AG04450 (cell line): Measurements from ENCODE around the gene DPF1. TPM values are rescaled to one million over a fixed set of nuclear protein-coding genes. Genes with fewer than 3 reads are reported as not detected.

Experiments used
- CTCF ChIA-PET: fragments of 300-600, 350-600 bp; formaldehyde crosslinking; extraction: SDS; loops from one replicate; lab custom pipeline; 2022; ENCODE audit warnings: antibody characterized with exemption, inconsistent platforms; lab: Charles Lee
- POLR2A ChIA-PET: fragments of 350-600 bp; formaldehyde crosslinking; extraction: SDS; loops from one replicate; lab custom pipeline; 2021; ENCODE audit warnings: antibody characterized with exemption, inconsistent platforms; lab: Yijun Ruan, JAX
- DNase-seq: peaks from one replicate; pipeline ENCODE4 v3.0.0-alpha.2; 2011; ENCODE audit warnings: low read depth, low spot score
- H3K27ac ChIP-seq: one replicate; pipeline ENCODE4 v1.5.1; 2012; ENCODE audit warnings: low read depth, low read length, control low read depth
- H3K27me3 ChIP-seq: one replicate; pipeline ENCODE4 v1.6.0; 2012; ENCODE audit warnings: low read length; ENCODE audit not compliant: control insufficient read depth, insufficient read depth
- H3K4me3 ChIP-seq: 2 replicates; pipeline ENCODE4 v1.5.1; 2011; ENCODE audit warnings: mild to moderate bottlenecking, low read depth, low read length, control low read depth
- H3K9me3 ChIP-seq: 2 replicates; pipeline ENCODE4 v1.5.1; 2012; ENCODE audit warnings: low read length; ENCODE audit not compliant: control insufficient read depth, insufficient read depth
- CTCF ChIP-seq: IDR thresholded peaks from 2 replicates; pipeline ENCODE4 v1.5.1; 2011; ENCODE audit warnings: low read depth, low read length, control low read depth, inconsistent platforms
- polyA plus RNA-seq: library from polyadenylated mRNA; depleted of rRNA; stranded (reverse); fragments of >200 nt; gene quantifications from 2 replicates; pipeline ENCODE4 v1.2.3, GENCODE V29; 2011

Gene DPF1
- polyA plus RNA-seq, 1 experiment = 1.4 TPM

- ChIA-PET POLR2A (interaction anchor here (0.6 kb wide), 1 partner anchor 9 kb away, joined by 3 read pairs; no protein-coding TSS in a partner anchor), CTCF (interaction anchor here (0.9 kb wide), 1 partner anchor 276 kb away, joined by 3 read pairs; no protein-coding TSS in a partner anchor)
- Histone ChIP-seq H3K27me3 (no peaks in the 10 kb centered on the region), H3K9me3 (peaks cover 7% of the 10 kb centered on the region), H3K4me3 (no peak overlapping the region), H3K27ac (no peak overlapping the region)
- DNase-seq = no peak
- no peak for TF ChIP-seq CTCF
These were observed 48.6 kb downstream of the DPF1 start for GRCh38 chr19:38175422-38175821.

GRCh38 chr19:38173291-38174041, 50.6 kb downstream of the DPF1 start:
- Histone ChIP-seq H3K27ac (no peak overlapping the region), H3K27me3 (no peaks in the 10 kb centered on the region), H3K9me3 (no peaks in the 10 kb centered on the region; the same call in 1 of the 2 replicates), H3K4me3 (no peak overlapping the region)
- TF ChIP-seq CTCF = no peak
- DNase-seq = no peak
- ChIA-PET CTCF (no interaction called here), POLR2A (interaction anchor here (0.6 kb wide), 1 partner anchor 10 kb away, joined by 3 read pairs; no protein-coding TSS in a partner anchor)

- CTCF ChIA-PET = no interaction called here
- no peak for TF ChIP-seq CTCF
- Histone ChIP-seq H3K4me3 (no peak overlapping the region), H3K27ac (no peak overlapping the region), H3K9me3 (no peaks in the 10 kb centered on the region; the same call in 1 of the 2 replicates), H3K27me3 (no peaks in the 10 kb centered on the region)
- DNase-seq = no peak
- POLR2A ChIA-PET = no interaction called here
These were observed 52.0 kb downstream of the DPF1 start for GRCh38 chr19:38172001-38172400.

GRCh38 chr19:38170334-38170733, 53.7 kb downstream of the DPF1 start:
- H3K9me3 ChIP-seq = no peaks in the 10 kb centered on the region; the same call in 1 of the 2 replicates
- no peaks in the 10 kb centered on the region for H3K27me3 ChIP-seq
- H3K27ac ChIP-seq = no peak overlapping the region
- CTCF ChIA-PET = no interaction called here
- H3K4me3 ChIP-seq = no peak overlapping the region
- no peak for DNase-seq
- POLR2A ChIA-PET = no interaction called here
- TF ChIP-seq CTCF = no peak

- H3K27me3 ChIP-seq = no peaks in the 10 kb centered on the region
- ChIA-PET CTCF (no interaction called here), POLR2A (no interaction called here)
- H3K9me3 ChIP-seq = no peaks in the 10 kb centered on the region; the same call in 1 of the 2 replicates
- TF ChIP-seq CTCF = no peak
- no peak overlapping the region for H3K4me3 ChIP-seq
- H3K27ac ChIP-seq = no peak overlapping the region
- DNase-seq = no peak
These were observed 55.4 kb downstream of the DPF1 start for GRCh38 chr19:38168637-38169036.
